Measurements from ENCODE around the gene EEF2.

The EEF2 gene

DNA sequence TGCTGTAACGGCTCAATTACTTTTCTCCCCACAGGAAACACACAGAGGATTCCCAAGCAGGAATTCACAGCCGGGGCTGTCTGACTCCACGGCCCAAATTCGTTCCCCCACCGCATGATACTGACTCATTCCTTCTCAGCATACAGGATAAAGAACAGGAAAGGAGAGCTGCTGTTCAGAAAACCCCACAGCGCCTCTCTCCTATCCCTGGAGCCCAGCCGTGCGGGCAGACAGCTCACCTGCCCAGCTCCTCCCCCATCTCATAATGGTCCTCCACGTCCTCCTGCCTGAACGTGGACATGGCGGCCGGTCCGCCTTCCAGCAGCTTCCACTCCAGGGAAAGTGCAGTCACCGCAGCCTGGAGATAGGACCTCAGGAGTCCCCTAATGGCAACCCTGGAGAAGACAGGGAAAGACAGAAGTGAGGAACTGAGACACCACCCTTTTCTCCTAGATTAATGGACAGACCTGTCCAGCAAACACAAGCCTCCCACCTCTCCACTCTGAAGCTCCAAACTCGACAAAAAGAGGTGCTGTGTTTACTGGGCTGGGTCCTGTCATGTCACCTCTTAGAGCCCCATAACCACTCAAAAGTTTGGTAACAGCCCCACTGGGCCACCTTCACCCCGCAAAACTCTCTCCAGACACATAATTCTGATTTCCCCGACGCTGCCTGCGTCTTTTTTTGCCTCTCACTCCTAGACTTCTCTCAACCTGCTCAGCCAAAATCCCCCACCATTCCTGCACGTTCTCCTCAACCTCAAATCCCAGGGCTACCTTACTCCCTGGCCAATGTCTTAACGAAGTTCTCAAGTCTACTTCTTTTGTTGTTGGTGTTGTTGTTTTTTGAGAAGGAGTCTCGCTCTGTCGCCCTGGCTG lies 15.6 kb downstream of the EEF2 start:
- TF ChIP-seq EGR1 (IDR thresholded peaks at IDR 0.05): no peak

- TF ChIP-seq CEBPB (IDR thresholded peaks at IDR 0.05) (no peak), EP300 (IDR thresholded peaks at IDR 0.05; ENCODE audit: borderline replicate concordance) (peak; percentile 67; the same call in 1 of the 2 replicates), ZBTB7A (IDR thresholded peaks at IDR 0.05; ENCODE audit: low read depth) (no peak), EGR1 (IDR thresholded peaks at IDR 0.05) (no peak), YY1 (IDR thresholded peaks at IDR 0.05; ENCODE audit: low read depth) (no peak), REST (IDR thresholded peaks at IDR 0.05; ENCODE audit: low read depth) (no peak), NFIC (IDR thresholded peaks at IDR 0.05) (no peak), TCF12 (IDR thresholded peaks at IDR 0.05; ENCODE audit: low read depth) (peak; percentile 67), TEAD4 (IDR thresholded peaks at IDR 0.05) (peak; percentile 81), CREB1 (IDR thresholded peaks at IDR 0.05; ENCODE audit: low read depth) (no peak), TAF1 (IDR thresholded peaks at IDR 0.05; ENCODE audit: low read depth) (no peak), FOXM1 (IDR thresholded peaks at IDR 0.05; ENCODE audit: borderline replicate concordance, low read depth) (peak; percentile 53; the same call in 1 of the 2 replicates), RAD21 (IDR thresholded peaks at IDR 0.05; ENCODE audit: low read depth) (no peak), USF1 (IDR thresholded peaks at IDR 0.05) (no peak)
- TF ChIP-seq, protein P1, sequence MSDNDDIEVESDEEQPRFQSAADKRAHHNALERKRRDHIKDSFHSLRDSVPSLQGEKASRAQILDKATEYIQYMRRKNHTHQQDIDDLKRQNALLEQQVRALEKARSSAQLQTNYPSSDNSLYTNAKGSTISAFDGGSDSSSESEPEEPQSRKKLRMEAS (IDR thresholded peaks at IDR 0.05): peak; percentile 63; the same call in 1 of the 2 replicates
Observed at GRCh38 chr19:3968556-3969434, 16.5 kb downstream of the EEF2 start.

GRCh38 chr19:3966051-3967017 lies 18.9 kb downstream of the EEF2 start:
- TF ChIP-seq RAD21 (IDR thresholded peaks at IDR 0.05; ENCODE audit: low read depth) (no peak), FOXM1 (IDR thresholded peaks at IDR 0.05; ENCODE audit: borderline replicate concordance, low read depth) (no peak), EGR1 (IDR thresholded peaks at IDR 0.05) (no peak), TAF1 (IDR thresholded peaks at IDR 0.05; ENCODE audit: low read depth) (no peak), EP300 (IDR thresholded peaks at IDR 0.05; ENCODE audit: borderline replicate concordance) (no peak), CEBPB (IDR thresholded peaks at IDR 0.05) (no peak), USF1 (IDR thresholded peaks at IDR 0.05) (no peak), TEAD4 (IDR thresholded peaks at IDR 0.05) (no peak), ZBTB7A (IDR thresholded peaks at IDR 0.05; ENCODE audit: low read depth) (no peak), TCF12 (IDR thresholded peaks at IDR 0.05; ENCODE audit: low read depth) (no peak), CREB1 (IDR thresholded peaks at IDR 0.05; ENCODE audit: low read depth) (no peak), NFIC (IDR thresholded peaks at IDR 0.05) (no peak), REST (IDR thresholded peaks at IDR 0.05; ENCODE audit: low read depth) (no peak)
- TF ChIP-seq, protein P1 (IDR thresholded peaks at IDR 0.05): no peak

Measured in Ishikawa (cell line).